ENCODE data around the gene SLC35A1.
A peak's percentile ranks its signal among the peaks of the same experiment; 100 is the strongest.

SLC35A1 gene

DNA sequence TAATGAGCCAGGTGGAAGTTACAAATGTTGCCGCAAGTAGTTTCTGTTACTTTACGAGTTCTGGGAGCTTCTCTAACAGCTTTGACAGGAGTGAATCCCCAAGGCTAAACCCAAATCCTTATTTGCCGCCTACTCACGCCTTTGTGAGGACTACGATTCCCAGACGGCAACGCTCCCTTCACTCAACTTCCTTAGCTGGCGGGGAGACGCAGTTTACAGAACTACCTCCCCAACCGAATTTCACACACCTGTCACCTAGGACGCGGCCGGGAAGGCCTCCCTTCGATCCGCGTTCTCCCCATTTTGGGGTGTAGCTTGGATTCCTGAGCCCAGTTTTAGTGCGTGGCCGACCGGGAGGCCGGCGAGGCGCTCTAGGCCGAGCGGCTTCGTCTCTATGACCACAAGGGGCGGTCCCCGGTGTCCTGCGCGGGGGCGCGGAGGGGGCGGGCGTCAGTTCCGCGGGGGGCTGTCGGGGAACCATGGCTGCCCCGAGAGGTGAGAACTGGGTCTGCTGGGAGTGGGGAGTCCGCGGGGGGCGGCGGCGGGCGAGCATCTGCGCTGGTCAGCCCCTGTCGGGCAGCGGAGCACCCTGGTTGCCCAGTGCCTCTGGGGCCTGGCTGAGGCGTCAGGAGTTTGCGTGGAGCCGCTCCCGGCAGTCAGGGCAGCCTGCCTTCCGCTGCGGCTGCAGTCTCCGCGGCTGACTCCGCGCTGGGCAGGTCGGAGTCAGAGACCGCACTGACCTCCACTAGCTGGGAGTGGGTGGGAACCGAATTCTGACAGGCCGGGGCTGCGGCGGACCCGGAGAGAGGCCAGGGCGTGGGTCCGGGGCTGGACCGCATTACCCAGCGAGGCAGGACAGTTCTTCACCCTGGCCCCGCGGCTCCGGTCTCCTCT, at the start of gene SLC35A1 (continued):
- TF ChIP-seq, protein P1, sequence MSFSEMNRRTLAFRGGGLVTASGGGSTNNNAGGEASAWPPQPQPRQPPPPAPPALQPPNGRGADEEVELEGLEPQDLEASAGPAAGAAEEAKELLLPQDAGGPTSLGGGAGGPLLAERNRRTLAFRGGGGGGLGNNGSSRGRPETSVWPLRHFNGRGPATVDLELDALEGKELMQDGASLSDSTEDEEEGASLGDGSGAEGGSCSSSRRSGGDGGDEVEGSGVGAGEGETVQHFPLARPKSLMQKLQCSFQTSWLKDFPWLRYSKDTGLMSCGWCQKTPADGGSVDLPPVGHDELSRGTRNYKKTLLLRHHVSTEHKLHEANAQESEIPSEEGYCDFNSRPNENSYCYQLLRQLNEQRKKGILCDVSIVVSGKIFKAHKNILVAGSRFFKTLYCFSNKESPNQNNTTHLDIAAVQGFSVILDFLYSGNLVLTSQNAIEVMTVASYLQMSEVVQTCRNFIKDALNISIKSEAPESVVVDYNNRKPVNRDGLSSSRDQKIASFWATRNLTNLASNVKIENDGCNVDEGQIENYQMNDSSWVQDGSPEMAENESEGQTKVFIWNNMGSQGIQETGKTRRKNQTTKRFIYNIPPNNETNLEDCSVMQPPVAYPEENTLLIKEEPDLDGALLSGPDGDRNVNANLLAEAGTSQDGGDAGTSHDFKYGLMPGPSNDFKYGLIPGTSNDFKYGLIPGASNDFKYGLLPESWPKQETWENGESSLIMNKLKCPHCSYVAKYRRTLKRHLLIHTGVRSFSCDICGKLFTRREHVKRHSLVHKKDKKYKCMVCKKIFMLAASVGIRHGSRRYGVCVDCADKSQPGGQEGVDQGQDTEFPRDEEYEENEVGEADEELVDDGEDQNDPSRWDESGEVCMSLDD (tag by site-specific recombination; IDR thresholded peaks at IDR 0.05), result peak; percentile 95
- TF ChIP-seq ZNF248 (tag by site-specific recombination; IDR thresholded peaks at IDR 0.05), result no peak
- peak; percentile 81 for TF ChIP-seq KLF10 (tag by site-specific recombination; IDR thresholded peaks at IDR 0.05)
- peak; percentile 35; the same call in 1 of the 2 replicates for TF ChIP-seq MEIS1 (CRISPR knock-in tag; IDR thresholded peaks at IDR 0.05; ENCODE audit: borderline replicate concordance)
- peak; percentile 98 for TF ChIP-seq SP3 (tag by site-specific recombination; IDR thresholded peaks at IDR 0.05)
- no peak for TF ChIP-seq ZNF530 (tag by site-specific recombination; IDR thresholded peaks at IDR 0.05; ENCODE audit: low read depth)
- peak; percentile 94; the same call in 1 of the 2 replicates for TF ChIP-seq ZNF777 (tag by site-specific recombination; IDR thresholded peaks at IDR 0.05; ENCODE audit: borderline replicate concordance)
- TF ChIP-seq SALL2 (tag by site-specific recombination; IDR thresholded peaks at IDR 0.05; ENCODE audit: borderline replicate concordance), result no peak
- TF ChIP-seq, protein P2, sequence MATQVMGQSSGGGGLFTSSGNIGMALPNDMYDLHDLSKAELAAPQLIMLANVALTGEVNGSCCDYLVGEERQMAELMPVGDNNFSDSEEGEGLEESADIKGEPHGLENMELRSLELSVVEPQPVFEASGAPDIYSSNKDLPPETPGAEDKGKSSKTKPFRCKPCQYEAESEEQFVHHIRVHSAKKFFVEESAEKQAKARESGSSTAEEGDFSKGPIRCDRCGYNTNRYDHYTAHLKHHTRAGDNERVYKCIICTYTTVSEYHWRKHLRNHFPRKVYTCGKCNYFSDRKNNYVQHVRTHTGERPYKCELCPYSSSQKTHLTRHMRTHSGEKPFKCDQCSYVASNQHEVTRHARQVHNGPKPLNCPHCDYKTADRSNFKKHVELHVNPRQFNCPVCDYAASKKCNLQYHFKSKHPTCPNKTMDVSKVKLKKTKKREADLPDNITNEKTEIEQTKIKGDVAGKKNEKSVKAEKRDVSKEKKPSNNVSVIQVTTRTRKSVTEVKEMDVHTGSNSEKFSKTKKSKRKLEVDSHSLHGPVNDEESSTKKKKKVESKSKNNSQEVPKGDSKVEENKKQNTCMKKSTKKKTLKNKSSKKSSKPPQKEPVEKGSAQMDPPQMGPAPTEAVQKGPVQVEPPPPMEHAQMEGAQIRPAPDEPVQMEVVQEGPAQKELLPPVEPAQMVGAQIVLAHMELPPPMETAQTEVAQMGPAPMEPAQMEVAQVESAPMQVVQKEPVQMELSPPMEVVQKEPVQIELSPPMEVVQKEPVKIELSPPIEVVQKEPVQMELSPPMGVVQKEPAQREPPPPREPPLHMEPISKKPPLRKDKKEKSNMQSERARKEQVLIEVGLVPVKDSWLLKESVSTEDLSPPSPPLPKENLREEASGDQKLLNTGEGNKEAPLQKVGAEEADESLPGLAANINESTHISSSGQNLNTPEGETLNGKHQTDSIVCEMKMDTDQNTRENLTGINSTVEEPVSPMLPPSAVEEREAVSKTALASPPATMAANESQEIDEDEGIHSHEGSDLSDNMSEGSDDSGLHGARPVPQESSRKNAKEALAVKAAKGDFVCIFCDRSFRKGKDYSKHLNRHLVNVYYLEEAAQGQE (tag by site-specific recombination; IDR thresholded peaks at IDR 0.05), result peak; percentile 59; the same call in 1 of the 2 replicates
- TF ChIP-seq ZNF2 (tag by site-specific recombination; IDR thresholded peaks at IDR 0.05), result peak; percentile 99
- no peak for TF ChIP-seq ZSCAN23 (tag by site-specific recombination; IDR thresholded peaks at IDR 0.05)
- peak; percentile 69 for TF ChIP-seq YY2 (tag by site-specific recombination; IDR thresholded peaks at IDR 0.05)
- TF ChIP-seq, protein P3, sequence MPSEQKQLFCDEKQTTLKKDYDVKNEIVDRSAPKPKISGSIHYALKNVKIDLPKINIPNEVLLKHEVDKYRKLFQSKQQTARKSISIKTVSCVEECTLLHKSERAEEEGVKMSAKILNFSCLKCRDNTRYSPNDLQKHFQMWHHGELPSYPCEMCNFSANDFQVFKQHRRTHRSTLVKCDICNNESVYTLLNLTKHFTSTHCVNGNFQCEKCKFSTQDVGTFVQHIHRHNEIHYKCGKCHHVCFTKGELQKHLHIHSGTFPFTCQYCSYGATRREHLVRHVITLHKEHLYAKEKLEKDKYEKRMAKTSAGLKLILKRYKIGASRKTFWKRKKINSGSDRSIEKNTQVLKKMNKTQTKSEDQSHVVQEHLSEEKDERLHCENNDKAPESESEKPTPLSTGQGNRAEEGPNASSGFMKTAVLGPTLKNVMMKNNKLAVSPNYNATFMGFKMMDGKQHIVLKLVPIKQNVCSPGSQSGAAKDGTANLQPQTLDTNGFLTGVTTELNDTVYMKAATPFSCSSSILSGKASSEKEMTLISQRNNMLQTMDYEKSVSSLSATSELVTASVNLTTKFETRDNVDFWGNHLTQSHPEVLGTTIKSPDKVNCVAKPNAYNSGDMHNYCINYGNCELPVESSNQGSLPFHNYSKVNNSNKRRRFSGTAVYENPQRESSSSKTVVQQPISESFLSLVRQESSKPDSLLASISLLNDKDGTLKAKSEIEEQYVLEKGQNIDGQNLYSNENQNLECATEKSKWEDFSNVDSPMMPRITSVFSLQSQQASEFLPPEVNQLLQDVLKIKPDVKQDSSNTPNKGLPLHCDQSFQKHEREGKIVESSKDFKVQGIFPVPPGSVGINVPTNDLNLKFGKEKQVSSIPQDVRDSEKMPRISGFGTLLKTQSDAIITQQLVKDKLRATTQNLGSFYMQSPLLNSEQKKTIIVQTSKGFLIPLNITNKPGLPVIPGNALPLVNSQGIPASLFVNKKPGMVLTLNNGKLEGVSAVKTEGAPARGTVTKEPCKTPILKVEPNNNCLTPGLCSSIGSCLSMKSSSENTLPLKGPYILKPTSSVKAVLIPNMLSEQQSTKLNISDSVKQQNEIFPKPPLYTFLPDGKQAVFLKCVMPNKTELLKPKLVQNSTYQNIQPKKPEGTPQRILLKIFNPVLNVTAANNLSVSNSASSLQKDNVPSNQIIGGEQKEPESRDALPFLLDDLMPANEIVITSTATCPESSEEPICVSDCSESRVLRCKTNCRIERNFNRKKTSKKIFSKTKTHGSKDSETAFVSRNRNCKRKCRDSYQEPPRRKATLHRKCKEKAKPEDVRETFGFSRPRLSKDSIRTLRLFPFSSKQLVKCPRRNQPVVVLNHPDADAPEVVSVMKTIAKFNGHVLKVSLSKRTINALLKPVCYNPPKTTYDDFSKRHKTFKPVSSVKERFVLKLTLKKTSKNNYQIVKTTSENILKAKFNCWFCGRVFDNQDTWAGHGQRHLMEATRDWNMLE (tag by site-specific recombination; conservative IDR thresholded peaks at IDR 0.05; ENCODE audit: low read depth), result peak; percentile 66
- peak; percentile 85 for TF ChIP-seq HIC1 (tag by site-specific recombination; IDR thresholded peaks at IDR 0.05)
- TF ChIP-seq ZNF112 (tag by site-specific recombination; IDR thresholded peaks at IDR 0.05), result no peak
- TF ChIP-seq ZNF37A (tag by site-specific recombination; IDR thresholded peaks at IDR 0.05), result no peak
- no peak for TF ChIP-seq ZNF426 (tag by site-specific recombination; IDR thresholded peaks at IDR 0.05)
- TF ChIP-seq SP2 (tag by site-specific recombination; IDR thresholded peaks at IDR 0.05), result peak; percentile 83
- TF ChIP-seq ZNF544 (tag by site-specific recombination; IDR thresholded peaks at IDR 0.05), result no peak
- 0 out of 2 replicates have a peak, but pooled peaks have one; percentile 10 for TF ChIP-seq ZNF146 (tag by site-specific recombination; IDR thresholded peaks at IDR 0.05)
- TF ChIP-seq ZBTB49 (tag by site-specific recombination; IDR thresholded peaks at IDR 0.05; ENCODE audit: low read depth), result no peak
